ENCODE measurements around the gene LRGUK. TPM values are rescaled to one million over a fixed set of nuclear protein-coding genes. Genes with fewer than 3 reads are reported as not detected.

The LRGUK gene
- total RNA-seq, 1 experiment from 2014 or later: 1.5 TPM

DNA sequence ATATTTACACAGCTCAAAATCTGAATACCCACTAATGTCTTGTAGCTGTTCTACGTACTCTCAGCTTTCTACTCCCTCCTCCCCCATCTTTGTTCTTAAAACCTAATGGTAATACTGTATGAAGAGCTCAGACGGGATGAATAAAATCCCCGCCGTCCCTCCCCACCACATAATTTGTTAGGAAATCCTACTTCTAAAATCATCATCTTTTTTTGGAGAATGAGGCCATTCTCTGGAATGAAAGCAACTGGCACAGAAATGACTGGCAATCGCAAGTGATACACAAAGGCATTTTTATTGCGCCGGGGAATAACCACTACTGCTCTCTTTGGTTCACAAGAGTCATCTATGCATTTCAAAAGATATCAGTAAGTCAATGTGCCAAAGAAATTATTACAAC lies 162.3 kb downstream of the LRGUK start:
- Histone ChIP-seq H3K4me1 (ENCODE audit: insufficient read depth, low read length) (no peaks in the 10 kb centered on the region), H3K79me2 (ENCODE audit: insufficient read depth, low read length) (no peaks in the 10 kb centered on the region), H2AFZ (ENCODE audit: low read length) (no peak overlapping the region), H3K27ac (ENCODE audit: insufficient read length, low read depth, low read length) (no peak overlapping the region), H3K9ac (ENCODE audit: extremely low read depth, insufficient read length, low read length) (no peak overlapping the region), H3K4me2 (ENCODE audit: insufficient read depth, insufficient read length, low read length) (no peak overlapping the region), H2BK15ac (ENCODE audit: low read depth, low read length) (no peak overlapping the region), H3K18ac (ENCODE audit: insufficient read length, low read depth, low read length) (no peak overlapping the region), H2BK20ac (ENCODE audit: low read depth, low read length, poor library complexity, severe bottlenecking) (no peak overlapping the region), H3K23ac (ENCODE audit: insufficient read length, low read depth, low read length) (no peak overlapping the region), H2BK120ac (ENCODE audit: low read depth, low read length, poor library complexity, severe bottlenecking) (no peak overlapping the region), H4K5ac (ENCODE audit: insufficient read length, low read depth, low read length) (no peak overlapping the region), H2BK12ac (ENCODE audit: insufficient read length, low read depth, low read length) (no peak overlapping the region), H3K79me1 (ENCODE audit: insufficient read depth, low read depth, low read length, poor library complexity, severe bottlenecking) (no peaks in the 10 kb centered on the region), H3K23me2 (ENCODE audit: insufficient read length, low read depth, low read length, poor library complexity, severe bottlenecking) (no peaks in the 10 kb centered on the region), H3K9me3 (ENCODE audit: control insufficient read depth, low read depth, low read length) (no peaks in the 10 kb centered on the region), H3K4ac (ENCODE audit: low read depth, low read length) (no peak overlapping the region), H3T11ph (ENCODE audit: low read length) (no peak overlapping the region), H2AK5ac (ENCODE audit: insufficient read length, low read length) (no peak overlapping the region), H4K8ac (replicated peaks; ENCODE audit: insufficient read length, low read depth, low read length) (no peak overlapping the region), H3K56ac (ENCODE audit: insufficient read length, low read depth, low read length) (no peak overlapping the region), H3K14ac (ENCODE audit: insufficient read depth, low read length) (no peak overlapping the region), H4K91ac (ENCODE audit: insufficient read length, low read depth, low read length) (no peak overlapping the region), H2BK5ac (ENCODE audit: insufficient read length, low read length) (no peak overlapping the region), H3K27me3 (ENCODE audit: insufficient read depth, low read length) (no peaks in the 10 kb centered on the region), H4K20me1 (ENCODE audit: control insufficient read depth, insufficient read depth, insufficient read length) (no peaks in the 10 kb centered on the region)
- peaks cover 9 to 11% of the 10 kb centered on the region in 2 experiments; a peak in 3 of 4 replicates for H3K4me1 Mint-ChIP-seq
- no peaks in the 10 kb centered on the region for H3K27me3 Mint-ChIP-seq (ENCODE audit: low read depth)
- H3K9me3 Mint-ChIP-seq: no peaks in the 10 kb centered on the region
- H3K27ac Mint-ChIP-seq: no peak overlapping the region
- H3K4me3 Mint-ChIP-seq: no peak overlapping the region
- peaks cover 6 to 10% (median 6%) of the 10 kb centered on the region in 3 experiments; a peak in 6 of 7 replicates for H3K36me3 Mint-ChIP-seq (ENCODE audit: insufficient read depth in 1 of 3, low read depth in 3 of 3)
- no peak for DNase-seq
- no CpG with 5 or more reads among the region's 7 CpGs for WGBS (ENCODE audit: extremely low coverage, insufficient read length, low lambda C conversion rate)
- TF ChIP-seq, protein P1, sequence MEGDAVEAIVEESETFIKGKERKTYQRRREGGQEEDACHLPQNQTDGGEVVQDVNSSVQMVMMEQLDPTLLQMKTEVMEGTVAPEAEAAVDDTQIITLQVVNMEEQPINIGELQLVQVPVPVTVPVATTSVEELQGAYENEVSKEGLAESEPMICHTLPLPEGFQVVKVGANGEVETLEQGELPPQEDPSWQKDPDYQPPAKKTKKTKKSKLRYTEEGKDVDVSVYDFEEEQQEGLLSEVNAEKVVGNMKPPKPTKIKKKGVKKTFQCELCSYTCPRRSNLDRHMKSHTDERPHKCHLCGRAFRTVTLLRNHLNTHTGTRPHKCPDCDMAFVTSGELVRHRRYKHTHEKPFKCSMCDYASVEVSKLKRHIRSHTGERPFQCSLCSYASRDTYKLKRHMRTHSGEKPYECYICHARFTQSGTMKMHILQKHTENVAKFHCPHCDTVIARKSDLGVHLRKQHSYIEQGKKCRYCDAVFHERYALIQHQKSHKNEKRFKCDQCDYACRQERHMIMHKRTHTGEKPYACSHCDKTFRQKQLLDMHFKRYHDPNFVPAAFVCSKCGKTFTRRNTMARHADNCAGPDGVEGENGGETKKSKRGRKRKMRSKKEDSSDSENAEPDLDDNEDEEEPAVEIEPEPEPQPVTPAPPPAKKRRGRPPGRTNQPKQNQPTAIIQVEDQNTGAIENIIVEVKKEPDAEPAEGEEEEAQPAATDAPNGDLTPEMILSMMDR (conservative IDR thresholded peaks at IDR 0.05): no peak
